PC-9 (cell line): ENCODE data around the gene CEACAM1. TPM values are rescaled to one million over a fixed set of nuclear protein-coding genes. Genes with fewer than 3 reads are reported as not detected.

Experiments
- BruUV-seq: library from RNA; stranded (reverse); fragments of 400-500 nt; replicated peaks from 2 replicates; lab custom pipeline; 2021; lab: Mats Ljungman, UMichigan
- CTCF ChIA-PET: fragments of 300-600 bp; sonication (Branson Sonifier 250); formaldehyde crosslinking; loops from one replicate; lab custom pipeline; 2022; ENCODE audit warnings: antibody characterized with exemption; lab: Charles Lee
- POLR2A ChIA-PET: fragments of 300-600 bp; sonication (Branson Sonifier 250); formaldehyde crosslinking; loops from one replicate; lab custom pipeline; 2022; ENCODE audit warnings: antibody characterized with exemption; ENCODE audit not compliant: unreplicated experiment; lab: Charles Lee
- DNase-seq, 2 experiments: peaks; one replicate each; pipeline versions ENCODE4 v3.0.0 to v3.0.0-alpha.2; 2015 to 2022; ENCODE audit warnings: mixed read lengths in 1 of 2
- H2AFZ ChIP-seq: fragments of 200-600 bp; sonication (generic); 2 replicates; pipeline ENCODE4 v1.8.1; 2017; ENCODE audit warnings: antibody characterized with exemption
- H3F3A ChIP-seq: fragments of 200-600 bp; sonication (generic); 2 replicates; pipeline ENCODE4 v1.8.1; 2017; ENCODE audit warnings: antibody characterized with exemption, mild to moderate bottlenecking, low read depth; ENCODE audit not compliant: insufficient read depth
- H3K27ac ChIP-seq: fragments of 200-600 bp; sonication (generic); 2 replicates; pipeline ENCODE4 v1.6.1; 2016; ENCODE audit warnings: mixed run types
- H3K27me3 ChIP-seq: fragments of 200-600 bp; sonication (generic); 2 replicates; pipeline ENCODE4 v1.6.1; 2016; ENCODE audit warnings: low read depth, mixed run types; ENCODE audit not compliant: insufficient read depth
- H3K36me3 ChIP-seq: fragments of 200-600 bp; sonication (generic); 2 replicates; pipeline ENCODE4 v1.6.1; 2016; ENCODE audit warnings: low read depth, mixed run types
- H3K4me1 ChIP-seq: fragments of 200-600 bp; sonication (generic); replicated peaks from 2 replicates; pipeline ENCODE4 v1.6.1; 2016; ENCODE audit warnings: mixed run types; ENCODE audit not compliant: insufficient read depth
- H3K4me2 ChIP-seq: fragments of 200-600 bp; sonication (generic); 2 replicates; pipeline ENCODE4 v1.6.1; 2017; ENCODE audit warnings: mixed run types
- H3K4me3 ChIP-seq: fragments of 200-600 bp; sonication (generic); 2 replicates; pipeline ENCODE4 v1.6.1; 2016; ENCODE audit warnings: mixed run types
- H3K79me2 ChIP-seq: fragments of 200-600 bp; sonication (generic); 2 replicates; pipeline ENCODE4 v1.6.1; 2017; ENCODE audit warnings: low read depth, mixed run types
- H3K9me2 ChIP-seq: fragments of 200-600 bp; sonication (generic); 2 replicates; pipeline ENCODE4 v1.8.1; 2017; ENCODE audit warnings: mild to moderate bottlenecking; ENCODE audit not compliant: insufficient read depth
- H3K9me3 ChIP-seq: fragments of 200-600 bp; sonication (generic); 2 replicates; pipeline ENCODE4 v1.8.1; 2016; ENCODE audit warnings: low read depth; ENCODE audit not compliant: insufficient read depth
- H4K20me1 ChIP-seq: fragments of 200-600 bp; sonication (generic); 2 replicates; pipeline ENCODE4 v1.8.1; 2017; ENCODE audit not compliant: insufficient read depth
- EZH2 ChIP-seq: fragments of 200-600 bp; sonication (generic); IDR thresholded peaks from 2 replicates; pipeline ENCODE4 v1.8.0; 2017; ENCODE audit warnings: antibody characterized with exemption, low read depth
- intact Hi-C: fragments of 100-400 bp; cut with micrococcal nuclease; formaldehyde crosslinking; loops from one replicate; pipeline ENCODE4 v1.10.0; 2022; ENCODE audit not compliant: unreplicated experiment
- total RNA-seq: library from RNA; stranded (reverse); gene quantifications from 2 replicates; pipeline ENCODE4 v1.2.3, GENCODE V29; 2021
- TF ChIP-seq, protein P1 (sequence below): fragments of 200-600 bp; sonication (generic); conservative IDR thresholded peaks from 2 replicates; pipeline ENCODE4 v1.6.1; 2017; ENCODE audit warnings: mixed run types, antibody characterized with exemption, mild to moderate bottlenecking, moderate library complexity

Gene CEACAM1
- total RNA-seq, 1 experiment from 2014 or later = 1.6 TPM

DNA sequence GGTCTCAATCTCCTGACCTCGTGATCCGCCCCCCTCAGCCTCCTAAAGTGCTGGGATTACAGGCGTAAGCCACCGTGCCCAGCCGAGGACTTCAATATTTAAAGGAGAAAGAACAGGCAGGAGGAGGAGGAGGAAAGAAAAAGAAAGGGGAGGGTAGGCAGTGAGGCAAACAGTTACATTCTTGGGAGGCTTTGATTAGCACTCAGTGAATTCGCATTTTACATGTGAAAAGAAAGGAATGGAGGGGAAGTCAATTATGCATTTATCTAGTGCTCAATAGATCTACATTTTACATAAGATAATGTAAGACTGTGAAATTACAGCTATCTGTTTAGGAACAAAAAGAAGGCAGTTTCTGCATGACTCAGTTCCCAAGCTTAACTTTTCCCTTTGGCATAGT lies 54.6 kb downstream of the CEACAM1 start:
- peaks cover 40% of the 10 kb centered on the region for H3K4me1 ChIP-seq
- H3K4me2 ChIP-seq = no peak overlapping the region
- POLR2A ChIA-PET = no interaction called here
- H3K9me3 ChIP-seq = no peaks in the 10 kb centered on the region
- no peak for DNase-seq
- CTCF ChIA-PET = interaction anchor here (0.6 kb wide), 1 partner anchor 24 kb away, joined by 6 read pairs; no protein-coding TSS in a partner anchor
- H4K20me1 ChIP-seq = no peaks in the 10 kb centered on the region
- H3K79me2 ChIP-seq = no peaks in the 10 kb centered on the region
- no peak for TF ChIP-seq EZH2
- TF ChIP-seq, protein P1, sequence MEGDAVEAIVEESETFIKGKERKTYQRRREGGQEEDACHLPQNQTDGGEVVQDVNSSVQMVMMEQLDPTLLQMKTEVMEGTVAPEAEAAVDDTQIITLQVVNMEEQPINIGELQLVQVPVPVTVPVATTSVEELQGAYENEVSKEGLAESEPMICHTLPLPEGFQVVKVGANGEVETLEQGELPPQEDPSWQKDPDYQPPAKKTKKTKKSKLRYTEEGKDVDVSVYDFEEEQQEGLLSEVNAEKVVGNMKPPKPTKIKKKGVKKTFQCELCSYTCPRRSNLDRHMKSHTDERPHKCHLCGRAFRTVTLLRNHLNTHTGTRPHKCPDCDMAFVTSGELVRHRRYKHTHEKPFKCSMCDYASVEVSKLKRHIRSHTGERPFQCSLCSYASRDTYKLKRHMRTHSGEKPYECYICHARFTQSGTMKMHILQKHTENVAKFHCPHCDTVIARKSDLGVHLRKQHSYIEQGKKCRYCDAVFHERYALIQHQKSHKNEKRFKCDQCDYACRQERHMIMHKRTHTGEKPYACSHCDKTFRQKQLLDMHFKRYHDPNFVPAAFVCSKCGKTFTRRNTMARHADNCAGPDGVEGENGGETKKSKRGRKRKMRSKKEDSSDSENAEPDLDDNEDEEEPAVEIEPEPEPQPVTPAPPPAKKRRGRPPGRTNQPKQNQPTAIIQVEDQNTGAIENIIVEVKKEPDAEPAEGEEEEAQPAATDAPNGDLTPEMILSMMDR = no peak
- BruUV-seq = no TSS peak
- no peaks in the 10 kb centered on the region for H3K9me2 ChIP-seq
- no peak overlapping the region for H3K27ac ChIP-seq
- no peak overlapping the region for H2AFZ ChIP-seq
- H3K27me3 ChIP-seq = no peaks in the 10 kb centered on the region
- H3F3A ChIP-seq = peaks cover 35% of the 10 kb centered on the region
- intact Hi-C loops = no loop called here
- H3K36me3 ChIP-seq = no peaks in the 10 kb centered on the region
- no peak overlapping the region for H3K4me3 ChIP-seq

DNA sequence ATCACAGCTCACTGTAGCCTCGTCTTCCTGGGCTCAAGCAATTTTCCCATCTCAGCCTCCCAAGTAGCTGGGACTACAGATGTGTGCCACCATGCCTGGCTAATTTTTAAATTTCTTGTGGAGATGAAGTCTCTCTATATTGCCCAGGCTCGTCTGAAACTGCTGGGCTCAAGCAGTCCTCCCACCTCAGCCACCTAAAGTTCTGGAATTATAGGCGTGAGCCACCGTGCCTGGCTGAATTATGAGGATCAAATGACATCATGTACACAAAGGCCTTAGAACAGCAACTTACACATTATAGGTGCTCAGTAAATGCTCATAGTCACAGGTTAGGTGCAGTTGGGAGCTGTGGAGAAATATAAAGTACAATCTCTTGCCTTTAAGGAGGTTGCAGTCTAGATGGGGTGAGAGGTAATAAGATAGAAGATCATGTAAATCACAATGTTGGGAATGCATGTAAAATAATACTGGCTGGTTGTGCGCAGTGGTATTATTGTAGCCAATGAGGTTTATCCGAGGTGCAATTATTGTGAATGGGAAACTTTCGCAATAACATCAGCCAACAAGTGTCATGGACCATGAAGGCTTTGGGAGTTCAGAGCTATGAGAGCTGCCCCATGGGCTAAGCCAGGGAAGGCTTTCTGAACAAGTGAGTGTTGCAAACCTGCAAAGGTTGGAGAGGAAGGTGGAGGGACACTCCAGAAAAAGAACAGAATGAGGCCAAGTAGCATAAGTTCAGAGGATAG lies 55.7 kb downstream of the CEACAM1 start:
- Histone ChIP-seq H3K4me1 (peaks cover 47% of the 10 kb centered on the region), H3F3A (peaks cover 46% of the 10 kb centered on the region), H3K27me3 (no peaks in the 10 kb centered on the region), H4K20me1 (no peaks in the 10 kb centered on the region), H3K4me2 (peak overlapping the region; percentile 60; the same call in 1 of the 2 replicates), H3K27ac (no peak overlapping the region), H3K9me3 (no peaks in the 10 kb centered on the region), H3K36me3 (no peaks in the 10 kb centered on the region), H3K79me2 (no peaks in the 10 kb centered on the region), H3K9me2 (no peaks in the 10 kb centered on the region), H2AFZ (no peak overlapping the region), H3K4me3 (no peak overlapping the region)
- POLR2A ChIA-PET = no interaction called here
- no TSS peak for BruUV-seq
- DNase-seq = no peak
- CTCF ChIA-PET = interaction anchor here (0.6 kb wide), 1 partner anchor 58 kb away, joined by 3 read pairs; no protein-coding TSS in a partner anchor
- no peak for TF ChIP-seq EZH2
- TF ChIP-seq, protein P1 = no peak
- intact Hi-C loops = no loop called here

DNA sequence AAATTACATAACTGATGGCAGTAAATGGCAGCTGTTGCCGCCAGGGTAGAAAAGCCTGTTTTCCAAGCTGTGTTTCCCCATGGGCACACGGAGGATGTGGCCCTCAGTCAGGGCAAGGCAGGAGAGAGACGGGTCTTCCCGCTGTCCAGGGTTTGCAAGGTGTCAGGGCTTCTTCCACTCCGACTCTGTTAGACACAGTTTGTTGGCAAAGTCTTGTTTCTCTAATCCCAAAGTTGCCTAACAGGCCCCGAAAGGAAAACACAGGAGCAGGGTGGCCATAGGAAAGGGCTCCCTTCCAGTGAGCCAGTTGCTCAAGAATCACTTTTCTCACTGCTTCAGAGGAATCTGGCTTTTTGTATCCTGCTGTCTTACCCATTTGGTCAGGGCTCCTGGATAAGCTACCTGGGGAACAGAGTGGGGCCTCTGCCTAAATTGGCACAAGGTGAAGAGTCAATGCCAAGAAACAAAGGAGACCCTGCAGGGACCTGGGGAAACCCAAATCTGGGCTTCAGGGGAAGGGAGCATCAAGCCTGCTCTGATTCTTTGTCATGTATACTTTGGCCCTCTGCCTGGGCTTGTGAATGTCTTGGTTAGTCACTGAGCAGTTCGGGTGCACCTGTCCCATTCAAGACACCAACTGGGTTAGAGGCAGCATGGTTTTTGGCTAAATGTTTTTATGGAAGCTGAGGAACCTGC lies 56.6 kb downstream of the CEACAM1 start:
- intact Hi-C loops = no loop called here

More for the DNA sequence above, 56.6 kb downstream of the CEACAM1 start:
- Histone ChIP-seq H3F3A (peaks cover 53% of the 10 kb centered on the region), H3K4me2 (peak overlapping the region; percentile 60), H3K4me3 (no peak overlapping the region), H3K9me3 (no peaks in the 10 kb centered on the region), H3K79me2 (no peaks in the 10 kb centered on the region), H3K9me2 (no peaks in the 10 kb centered on the region), H3K36me3 (no peaks in the 10 kb centered on the region), H3K4me1 (peaks cover 47% of the 10 kb centered on the region), H2AFZ (peak overlapping the region; percentile 41; the same call in 1 of the 2 replicates), H3K27me3 (no peaks in the 10 kb centered on the region), H3K27ac (peak overlapping the region; percentile 59), H4K20me1 (no peaks in the 10 kb centered on the region)
- CTCF ChIA-PET = interaction anchor here (0.5 to 1.0 kb wide), 4 partner anchors 21 to 59 kb away, joined by 3 to 4 read pairs (median 3); no protein-coding TSS in a partner anchor
- TF ChIP-seq, protein P1 = no peak; the same call in 1 of the 2 replicates
- TF ChIP-seq EZH2 = no peak
- DNase-seq = peak; percentile 46 to 84
- POLR2A ChIA-PET = no interaction called here
- no TSS peak for BruUV-seq
